ENCODE results near the gene NOTUM.
A peak's percentile ranks its signal among the peaks of the same experiment; 100 is the strongest.

The NOTUM gene

DNA sequence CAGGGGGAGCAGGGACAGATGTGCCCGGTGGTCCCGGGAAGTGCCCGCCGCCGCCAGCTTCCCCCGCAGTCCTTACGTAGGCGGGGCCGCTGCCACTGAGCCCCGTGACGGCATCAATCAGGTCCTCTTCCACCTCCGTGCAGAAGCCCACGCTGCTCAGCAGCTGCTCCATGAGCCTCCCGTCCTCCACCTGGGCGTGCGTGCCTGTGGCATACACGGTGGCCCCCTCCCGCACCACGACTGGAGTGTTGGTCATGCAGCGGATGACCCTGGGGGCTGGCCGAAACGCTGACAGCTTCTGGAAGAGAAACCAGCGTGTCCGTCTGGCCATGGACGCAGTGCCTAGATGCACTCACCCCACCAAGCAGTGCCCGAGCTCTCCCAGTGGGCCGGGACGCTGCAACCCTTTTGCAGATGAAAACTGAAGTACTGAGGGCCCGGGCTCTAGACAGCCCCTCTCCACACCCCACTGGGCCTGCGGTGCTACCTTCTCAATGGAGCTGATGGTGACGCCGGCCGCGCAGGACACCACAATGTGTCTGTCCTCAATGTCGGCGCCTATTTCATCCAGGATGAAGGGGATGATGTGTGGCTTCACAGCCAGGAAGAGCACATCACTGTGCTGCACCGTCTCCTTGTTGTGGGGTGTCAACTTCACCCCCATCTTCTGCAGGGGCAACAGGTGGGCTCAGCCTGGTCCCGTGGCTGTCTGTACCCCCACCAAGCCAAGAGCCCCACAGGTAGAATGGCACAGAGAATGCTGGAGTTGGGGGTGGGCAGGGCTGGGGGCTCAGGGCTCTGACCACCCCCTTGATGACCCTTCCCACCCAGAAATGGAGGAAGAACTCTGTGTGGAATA is 25.9 kb downstream of the NOTUM start:
- DNase-seq = no peak

DNA sequence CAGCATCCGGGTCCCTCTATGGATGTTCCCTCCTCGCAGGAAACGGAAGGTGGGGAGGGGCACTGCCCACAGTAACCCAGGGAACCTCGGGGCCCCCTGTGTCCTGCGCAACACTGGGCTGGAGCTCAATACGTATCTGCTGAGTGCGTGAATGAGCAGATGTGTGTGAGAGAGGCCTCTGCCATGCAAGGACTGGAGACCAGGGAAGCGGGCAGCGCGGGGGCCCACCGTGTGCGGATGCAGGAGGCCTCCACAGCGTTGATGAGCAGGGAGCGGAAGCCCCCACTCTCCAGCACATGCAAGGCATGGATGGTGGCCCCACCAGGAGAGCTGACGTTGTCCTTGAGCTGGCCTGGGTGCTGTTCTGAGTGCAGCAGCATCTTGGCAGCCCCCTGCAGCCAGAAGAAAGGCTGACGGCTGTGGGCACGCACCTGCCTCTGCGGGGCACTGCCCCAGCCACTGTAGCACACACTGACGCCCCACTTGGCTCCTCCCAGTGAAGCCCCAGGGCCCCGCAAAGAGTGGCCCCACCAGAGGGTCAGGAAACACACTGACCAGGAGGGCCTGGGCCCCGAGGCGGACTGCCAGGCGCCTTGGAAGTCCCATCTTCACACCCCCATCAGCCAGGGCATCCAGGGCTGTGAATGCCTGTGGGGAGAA is 26.8 kb downstream of the NOTUM start:
- DNase-seq = no peak

DNA sequence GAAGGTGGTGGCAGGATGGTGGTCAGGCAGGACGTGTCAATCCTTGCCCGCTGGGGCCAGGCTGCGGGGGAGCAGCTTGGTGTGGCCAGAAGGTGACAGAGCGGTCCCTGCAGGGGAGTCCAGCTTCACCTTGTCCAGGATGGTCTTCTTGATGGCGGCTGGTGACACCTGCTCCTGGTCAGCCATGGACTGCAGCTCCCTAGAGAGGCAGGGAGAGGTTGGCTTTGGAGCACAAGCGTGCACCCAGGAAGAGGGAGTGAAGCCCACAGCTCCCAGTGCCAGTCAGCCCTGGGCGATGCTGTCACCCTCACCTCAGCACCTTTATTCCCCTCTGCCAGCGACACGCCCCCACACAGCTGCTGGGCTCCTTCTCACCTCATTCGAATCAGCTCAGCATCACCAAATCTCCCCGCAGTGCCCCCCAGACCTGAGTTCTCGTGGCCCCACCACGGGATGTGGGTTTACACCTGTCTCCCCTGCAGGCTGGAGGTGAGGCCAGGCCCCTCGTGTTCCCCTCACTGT is 27.7 kb downstream of the NOTUM start:
- no peak for DNase-seq

DNA sequence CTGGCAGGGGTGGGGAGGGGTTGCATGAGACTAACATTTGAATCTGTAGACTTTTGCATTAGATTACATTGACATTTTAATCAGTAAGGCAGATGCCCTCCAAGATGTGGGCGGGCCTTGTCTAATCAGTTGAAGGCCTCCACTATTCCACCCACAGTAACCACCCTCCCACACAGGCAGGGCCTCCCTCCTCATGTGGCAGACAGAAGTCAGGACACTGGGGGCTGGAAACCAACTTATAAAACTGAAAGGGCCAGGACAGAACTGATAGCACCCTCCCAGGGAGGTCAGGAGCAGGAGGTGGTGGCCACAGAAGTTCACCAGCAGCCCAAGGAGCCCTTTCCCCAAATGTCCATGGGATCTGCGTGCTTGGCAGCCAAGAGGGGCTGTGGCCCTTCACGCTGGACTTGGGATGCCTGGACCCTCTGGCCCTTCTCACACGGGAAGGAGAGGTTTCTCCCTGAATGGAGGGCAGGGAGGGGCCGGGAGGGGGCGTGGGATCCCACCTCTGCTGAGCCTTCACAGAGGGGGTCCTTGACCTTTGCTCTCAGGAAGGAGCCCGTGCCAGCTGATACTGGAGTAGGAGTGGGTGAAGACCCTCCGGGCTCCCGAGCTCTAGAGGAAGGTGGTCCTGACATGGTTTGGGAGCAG is 28.5 kb downstream of the NOTUM start:
- peak; percentile 83 for DNase-seq

DNA sequence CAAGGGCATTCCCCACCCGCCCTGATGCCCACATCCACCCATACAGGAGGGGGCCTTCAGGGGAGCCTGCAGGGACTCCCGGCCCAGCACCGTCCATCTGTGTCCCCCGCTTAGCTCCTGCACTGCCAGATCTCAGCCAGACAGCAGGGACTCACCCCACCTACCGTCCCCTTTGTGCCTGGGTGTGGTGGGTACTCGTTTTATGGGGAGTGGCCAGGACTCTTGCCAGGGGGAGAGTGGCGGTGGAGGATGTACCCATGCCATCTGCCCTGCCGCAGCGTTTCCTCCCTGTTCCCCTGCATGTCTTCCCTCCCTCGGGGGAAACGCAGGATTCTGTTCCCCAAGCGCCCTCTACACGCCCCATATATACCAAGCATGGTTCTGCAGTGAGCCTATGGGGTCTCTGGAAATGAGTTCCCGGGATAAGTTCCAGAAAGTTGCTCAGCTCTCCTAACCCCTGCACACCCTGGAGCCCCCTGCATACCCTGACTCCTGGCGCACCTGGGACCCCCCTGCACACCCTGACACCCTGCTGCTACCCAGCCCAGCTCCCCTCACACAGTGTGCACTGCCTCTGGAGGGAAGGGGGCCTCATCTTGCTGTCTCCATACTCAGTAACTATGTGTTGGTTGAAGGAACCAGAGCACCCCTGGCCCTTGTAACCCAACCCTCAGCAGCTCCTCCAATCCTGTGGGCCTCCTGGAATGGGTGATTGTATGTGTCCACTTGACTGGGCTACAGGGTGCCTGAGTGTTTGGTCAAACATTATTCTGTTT is 29.2 kb downstream of the NOTUM start:
- peak; percentile 80 for DNase-seq

DNA sequence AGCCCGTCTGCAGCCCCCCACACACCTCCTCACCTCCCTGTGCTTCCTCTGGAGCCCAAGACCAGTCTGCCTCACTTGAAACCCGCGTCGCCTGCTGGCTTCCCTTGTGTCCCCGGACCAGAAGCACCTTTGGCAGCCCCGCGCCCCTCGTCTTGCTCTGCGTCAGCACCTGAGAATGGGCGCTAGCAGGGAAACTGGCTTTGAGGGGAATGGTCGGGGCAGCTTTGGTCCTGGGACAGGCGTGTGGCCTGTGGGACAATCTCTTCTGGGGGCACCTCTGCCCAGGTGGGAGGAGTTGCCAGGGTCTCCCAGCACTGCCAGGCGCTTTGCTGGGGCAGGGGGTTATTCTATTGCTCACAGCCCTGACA is 29.8 kb downstream of the NOTUM start:
- no peak for DNase-seq

DNA sequence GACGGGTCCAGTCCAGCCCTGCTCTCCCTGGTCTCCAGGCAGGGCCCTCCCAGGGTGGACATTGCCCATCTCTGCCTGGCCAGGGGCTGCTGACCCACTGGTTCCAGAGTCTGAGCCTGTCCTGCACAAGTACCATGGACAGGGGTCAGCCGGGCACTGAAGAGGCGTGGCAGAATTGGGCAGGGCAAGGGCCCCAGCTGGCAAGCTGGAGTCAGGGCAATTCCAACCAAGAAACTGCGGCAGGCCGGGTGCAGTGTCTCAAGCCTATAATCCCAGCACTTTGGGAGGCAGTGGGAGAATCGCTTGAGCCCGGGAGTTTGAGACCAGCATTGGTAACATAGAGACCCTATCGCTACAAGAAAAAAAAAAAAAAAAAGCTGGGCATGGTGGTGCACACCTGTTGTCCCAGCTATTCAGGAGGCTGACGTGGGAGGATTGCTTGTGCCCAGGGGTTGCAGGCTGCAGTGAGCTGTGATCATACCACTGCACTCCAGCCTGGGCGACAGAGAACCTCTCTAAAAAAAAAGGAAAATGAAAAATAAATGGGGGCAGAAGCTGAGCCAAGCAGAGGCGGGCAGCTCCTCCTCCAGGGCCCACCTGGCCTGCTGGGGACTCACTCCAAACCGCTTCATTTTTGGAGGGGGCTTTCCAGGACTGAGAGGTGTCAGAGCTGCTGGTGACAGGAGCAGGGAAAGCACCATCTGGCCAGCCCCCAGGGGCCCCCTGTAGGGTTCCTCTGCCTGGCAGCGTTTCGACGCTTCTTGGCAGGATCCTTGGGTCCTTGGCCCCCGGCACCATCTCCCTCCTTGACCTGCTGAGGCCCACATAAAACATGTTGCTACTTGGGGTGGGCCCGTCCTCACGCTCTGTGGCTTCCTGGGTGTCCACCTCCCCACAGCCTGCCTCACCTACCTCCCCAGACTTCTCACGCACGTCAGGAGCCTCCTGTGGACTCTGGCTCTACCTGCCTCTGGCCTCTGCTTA is 30.6 kb downstream of the NOTUM start:
- DNase-seq = no peak

DNA sequence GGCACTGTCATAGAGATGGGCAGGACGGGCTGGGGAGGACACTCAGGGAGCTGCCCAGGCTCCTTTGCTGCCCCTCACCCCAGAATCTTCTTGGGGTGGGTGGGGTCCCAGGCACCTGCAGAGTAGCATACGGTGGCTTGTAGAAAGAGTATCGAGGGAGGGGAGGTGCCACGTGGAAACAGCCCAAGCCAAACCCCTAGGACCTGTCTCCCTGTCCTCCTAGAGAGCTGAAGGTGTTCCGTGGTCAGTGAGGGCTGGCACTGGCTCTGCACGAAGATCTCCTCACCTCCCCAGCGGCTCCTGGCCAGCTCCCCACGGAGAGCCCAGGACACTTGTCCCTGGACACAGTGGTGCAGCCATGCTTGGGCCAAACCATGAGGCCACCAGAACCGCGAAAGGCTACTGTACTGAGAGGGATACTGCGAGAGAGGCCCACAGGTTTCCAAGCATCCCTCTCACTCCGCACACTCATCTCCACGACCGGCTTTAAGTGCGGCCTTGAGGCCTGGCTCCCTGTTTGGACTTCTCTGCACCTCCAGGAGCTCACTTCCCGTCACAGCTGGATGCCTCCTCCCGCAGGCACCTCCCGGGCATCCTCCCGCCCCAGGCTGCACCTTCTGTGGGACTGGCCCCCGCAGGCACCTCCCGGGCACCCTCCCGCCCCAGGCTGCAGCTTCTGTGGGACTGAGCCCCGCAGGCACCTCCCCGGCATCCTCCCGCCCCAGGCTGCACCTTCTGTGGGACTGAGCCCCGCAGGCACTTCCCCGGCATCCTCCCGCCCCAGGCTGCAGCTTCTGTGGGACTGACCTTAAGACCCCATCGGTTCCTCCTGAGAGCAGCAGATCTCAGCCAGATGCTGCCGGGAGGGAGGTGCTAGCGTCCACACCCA is 31.5 kb downstream of the NOTUM start:
- DNase-seq = no peak

DNA sequence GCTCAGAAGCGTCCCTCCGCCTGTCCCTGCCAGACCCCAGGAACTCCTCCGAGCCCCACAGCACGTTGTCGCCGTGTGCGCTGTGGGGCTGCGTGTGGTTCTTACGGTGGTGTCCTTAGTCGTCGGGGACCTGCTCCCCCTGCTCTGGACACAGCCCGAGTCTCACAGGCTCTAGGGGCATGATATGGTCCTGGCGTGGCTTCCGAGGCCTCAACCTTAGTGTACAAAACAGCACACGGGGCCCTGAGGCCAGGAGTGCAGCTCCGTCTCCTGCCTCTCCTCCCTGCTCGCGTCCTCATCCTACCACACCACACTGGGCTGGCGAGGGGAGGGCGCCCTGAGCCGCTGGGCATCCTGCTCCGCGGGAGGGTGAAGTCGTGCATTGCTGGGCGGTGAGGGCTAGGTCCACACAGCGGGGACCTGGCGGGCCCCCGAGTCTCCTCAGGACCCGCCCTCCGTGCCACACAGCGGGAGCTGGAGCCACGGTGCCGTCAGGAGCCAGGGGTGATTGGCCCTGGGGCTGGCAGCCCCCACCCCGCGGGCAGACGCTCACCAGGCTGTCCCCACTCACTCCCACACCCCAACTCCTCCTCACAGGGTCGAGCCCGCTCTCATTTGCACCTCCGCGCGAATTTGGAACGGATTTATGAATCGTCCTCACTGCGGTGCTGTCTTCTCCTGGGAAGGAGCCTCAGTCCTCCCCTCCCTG is 32.3 kb downstream of the NOTUM start:
- peak; percentile 47 for DNase-seq

DNA sequence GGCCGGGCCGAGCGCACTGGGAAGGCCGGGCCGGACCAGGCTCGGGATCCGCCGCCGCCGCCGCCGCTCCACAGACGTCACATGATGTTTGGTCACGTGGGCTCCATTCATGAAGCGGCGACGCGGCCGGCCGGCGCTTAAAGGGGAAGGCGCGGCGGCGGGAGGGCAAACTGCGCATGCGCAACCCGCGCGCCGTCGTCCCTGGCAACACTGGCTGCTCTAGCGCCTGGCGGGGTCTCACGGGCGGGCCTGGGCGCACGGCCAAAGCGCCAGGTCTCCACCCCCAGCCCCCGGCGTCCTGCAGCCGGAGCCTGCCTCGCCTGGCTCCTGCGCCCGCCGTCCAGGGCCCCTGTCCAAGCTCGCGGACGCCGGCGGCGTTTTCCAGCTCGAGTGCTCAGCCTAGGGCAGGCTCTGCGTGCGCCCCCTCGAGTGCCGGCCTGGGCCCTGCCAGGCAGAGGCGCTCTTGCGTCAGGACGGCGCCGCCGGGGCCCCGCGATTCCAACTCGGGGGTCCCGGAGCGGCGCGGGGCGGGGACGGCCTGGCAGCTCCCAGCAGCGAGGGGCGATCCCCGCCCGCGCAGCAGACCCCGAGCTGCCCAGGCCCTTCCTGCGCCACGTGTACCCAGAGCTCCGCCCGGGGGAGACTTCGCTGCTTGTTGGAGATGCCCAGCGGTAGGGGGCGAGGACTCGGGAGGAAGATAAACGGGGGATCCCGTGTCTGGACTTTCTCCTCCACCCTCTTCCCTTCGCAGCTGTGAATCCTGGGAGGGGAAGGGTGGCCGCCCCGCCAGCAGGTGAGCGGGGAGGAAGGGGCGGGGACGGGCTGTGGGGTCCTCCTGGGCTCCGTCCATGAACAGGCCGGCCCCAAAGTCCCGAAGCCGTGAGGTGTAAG is 33.1 kb downstream of the NOTUM start, which contains the start of gene MAFG:
TSS of gene MAFG (minus strand) at position 83 of the 891 bp plus-strand sequence. CDS start 4,550 bp downstream, outside the sequence.
- peak; percentile 98 for DNase-seq

DNA sequence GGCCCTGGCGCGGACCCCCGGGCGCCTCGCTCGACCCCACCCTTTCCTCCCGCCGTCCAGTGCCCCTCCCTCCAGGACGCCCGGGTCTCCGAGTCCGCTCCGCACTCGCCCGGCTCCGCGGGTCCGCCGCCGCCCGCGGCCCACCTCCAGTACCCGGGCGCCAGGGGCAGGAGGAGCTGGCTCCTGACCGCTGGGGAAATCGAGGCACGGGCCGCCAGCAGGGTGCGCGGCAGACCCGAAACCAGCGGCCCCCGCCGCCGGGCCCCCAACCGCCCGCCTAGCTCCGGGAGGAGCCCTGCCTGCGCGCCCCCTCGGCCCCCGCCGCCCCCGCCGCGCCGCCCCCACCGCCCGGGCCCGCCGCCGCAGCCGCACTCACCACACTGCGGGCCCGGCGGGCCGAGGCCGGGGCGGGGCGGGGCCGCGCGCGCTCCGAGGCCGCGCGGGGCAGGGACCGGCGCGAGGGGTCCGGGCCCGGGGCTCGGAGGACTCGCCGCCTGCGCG is 33.8 kb downstream of the NOTUM start:
- DNase-seq = no peak

DNA sequence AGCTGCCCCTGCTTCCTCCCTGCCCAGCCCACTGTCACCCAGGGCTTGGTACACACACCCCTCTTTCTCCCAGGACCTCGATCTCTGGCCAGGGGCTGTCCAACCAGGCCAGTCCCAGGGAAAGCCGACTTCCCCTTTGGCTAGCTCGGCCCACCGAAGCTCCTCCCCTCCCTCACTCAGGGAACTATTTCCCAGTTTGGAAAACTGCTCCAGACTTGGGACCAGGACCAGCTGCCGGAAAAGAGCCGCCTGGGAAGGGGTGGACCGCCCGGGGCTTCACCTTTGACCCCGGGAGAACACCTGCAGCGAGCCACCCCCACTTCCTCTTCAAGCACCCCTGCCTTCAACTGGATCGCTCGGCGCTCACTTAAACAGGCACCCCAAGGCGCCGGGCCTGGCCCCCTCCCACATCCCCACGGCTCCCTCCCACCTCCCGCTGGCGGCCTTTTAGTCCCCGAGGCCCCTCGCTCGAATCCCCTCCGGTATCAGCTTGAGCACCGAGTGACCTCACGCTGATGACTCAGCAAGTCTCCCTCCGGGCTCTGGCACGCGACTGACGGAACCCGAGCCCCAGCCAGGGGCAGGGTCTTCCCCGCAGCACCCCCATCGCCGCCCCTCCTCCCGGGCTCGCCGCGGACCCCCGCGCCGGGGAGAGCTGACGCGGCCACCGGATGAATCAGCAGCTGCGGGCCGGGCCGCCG is 34.4 kb downstream of the NOTUM start:
- DNase-seq = peak; percentile 83

DNA sequence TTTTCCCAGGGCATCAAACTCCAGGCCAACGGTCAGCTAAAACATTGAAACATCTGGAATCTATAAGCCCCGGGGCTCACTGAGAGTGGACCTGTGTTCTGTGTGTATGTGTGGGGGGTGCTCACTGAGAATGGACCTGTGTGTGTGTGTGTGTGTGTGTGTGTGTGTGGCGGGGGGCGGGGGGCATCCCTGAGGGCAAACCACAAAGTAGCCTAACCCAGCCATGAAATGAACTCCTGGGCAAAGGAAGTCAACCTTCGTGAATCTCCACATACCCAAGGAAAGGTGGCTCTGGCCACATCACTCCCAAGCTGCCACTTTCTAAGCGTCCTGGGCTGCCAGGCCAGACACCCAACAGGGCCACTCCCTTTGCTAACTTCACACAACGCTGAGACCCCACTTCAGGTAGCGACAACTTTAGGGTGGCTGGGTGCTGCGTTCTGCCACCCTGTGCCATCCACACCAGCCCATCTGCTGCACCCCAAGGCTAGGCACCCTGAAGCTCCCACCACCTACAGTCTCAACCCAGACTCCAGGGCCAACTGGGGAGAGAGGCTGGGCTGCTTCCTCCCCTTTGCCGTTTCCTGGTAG is 35.0 kb downstream of the NOTUM start:
- no peak for DNase-seq

DNA sequence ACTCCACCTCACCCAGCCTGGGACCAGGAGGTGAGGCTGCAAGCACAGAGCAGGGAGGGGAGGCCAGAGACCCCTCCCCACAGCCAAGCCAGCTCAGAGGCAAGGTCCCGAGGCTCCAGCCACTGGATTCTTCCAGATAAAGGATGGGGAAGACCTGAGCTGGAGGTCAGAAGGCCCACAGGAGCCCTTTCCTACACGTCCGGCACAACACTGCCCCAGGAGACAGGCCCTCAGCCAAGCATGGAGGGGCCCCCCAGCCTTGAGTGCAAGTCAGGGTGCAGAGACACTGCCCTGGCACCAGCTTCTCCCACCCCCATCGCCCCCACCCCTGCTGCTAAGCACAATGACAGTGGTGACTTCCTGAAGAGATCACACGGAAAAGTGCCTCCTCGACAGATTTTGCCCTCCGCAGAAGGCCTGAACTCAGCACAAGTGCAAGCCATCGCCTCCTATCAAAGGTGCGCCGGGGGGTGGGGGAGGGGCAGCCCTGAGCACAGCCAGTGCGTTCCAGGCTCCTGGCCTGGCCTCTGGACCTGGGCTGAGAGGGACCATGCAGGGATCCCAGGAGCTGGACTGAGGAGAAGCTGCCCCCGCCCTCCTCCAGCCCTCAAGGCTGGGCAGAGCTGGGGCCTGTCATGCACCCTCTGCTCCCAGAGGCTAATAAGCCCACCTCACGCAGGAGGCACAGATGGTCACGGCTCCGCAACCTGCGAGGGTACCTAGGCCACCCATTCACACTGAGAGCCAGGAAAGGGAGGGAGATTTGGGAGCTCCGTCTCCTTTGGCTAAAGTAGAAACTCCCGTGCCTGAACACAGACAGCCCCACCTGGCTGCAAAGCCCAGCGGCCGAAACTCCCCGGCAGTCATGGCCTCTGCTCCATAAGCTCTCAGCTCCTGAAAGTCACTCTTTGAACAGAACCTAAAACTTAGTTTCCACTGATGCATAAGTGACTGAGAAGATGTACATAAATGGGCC is 36.1 kb downstream of the NOTUM start:
- DNase-seq = peak; percentile 52

DNA sequence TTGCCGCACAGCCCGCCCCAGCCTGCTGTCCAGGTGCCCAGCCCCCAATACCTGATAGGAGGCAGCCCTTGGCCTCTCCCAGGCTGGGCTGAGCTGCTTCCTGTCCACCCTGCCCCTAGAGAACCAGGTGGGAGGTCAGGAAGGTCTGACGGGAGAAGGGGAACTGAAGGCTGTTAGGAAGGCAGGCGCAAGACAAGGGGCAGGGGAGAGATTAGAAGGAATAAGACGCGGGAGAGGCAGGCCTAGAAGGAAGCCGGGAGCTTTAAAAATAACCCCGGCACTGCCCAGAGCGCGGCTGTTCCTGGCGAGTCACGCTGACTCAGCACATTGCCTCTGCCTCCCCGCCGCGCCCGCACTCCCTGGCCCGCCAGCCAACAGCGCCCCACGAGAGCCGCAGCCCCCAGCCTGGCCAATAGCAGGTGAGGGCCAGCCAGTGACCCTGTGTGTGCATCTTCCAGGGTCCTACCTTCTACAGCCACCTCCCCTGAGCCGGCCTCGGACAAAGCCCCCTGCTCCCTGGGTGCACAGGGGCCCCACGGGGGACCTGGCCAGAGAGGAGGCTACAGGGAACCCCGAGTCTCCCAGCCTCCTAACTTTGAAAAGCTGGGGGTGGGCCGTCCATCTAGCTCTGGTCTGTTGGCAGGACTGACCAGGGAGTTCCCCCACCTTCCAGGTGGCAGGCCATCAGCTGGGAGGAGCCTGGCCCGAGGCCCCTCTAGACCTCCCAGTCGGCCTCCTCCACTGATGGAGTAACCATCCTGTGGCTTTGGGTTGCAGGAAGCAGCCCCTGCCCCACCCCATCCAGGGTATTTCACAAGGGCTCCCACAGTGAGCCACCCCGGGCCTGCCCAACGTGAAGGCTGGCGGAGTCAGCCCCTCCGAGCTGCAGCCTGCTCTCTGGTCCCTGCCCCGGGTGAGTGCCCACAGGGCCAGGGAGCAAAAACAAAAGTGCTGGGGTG is 37.4 kb downstream of the NOTUM start:
- peak; percentile 97 for DNase-seq

Measured in hematopoietic multipotent progenitor cell treated with erythropoietin and hydrocortisone succinate and interleukin-3 and kit ligand, for 6 days (in vitro differentiated cells).